OCI-LY3 (cell line): Measurements from ENCODE around the gene KRT85.

Experiments
- H2AFZ ChIP-seq: fragments of 200-600, 300-600 bp; shearing (Covaris generic); 2 replicates; pipeline ENCODE4 v1.6.0; 2014; ENCODE audit warnings: antibody characterized with exemption, low read depth, low read length
- H3K27ac ChIP-seq: fragments of 200-600, 300-600 bp; sonication (generic); 2 replicates; pipeline ENCODE4 v1.5.1; 2014; ENCODE audit warnings: mild to moderate bottlenecking, low read length, moderate library complexity, mixed read lengths
- H3K27me3 ChIP-seq: fragments of 200-600, 300-600 bp; sonication (generic); 2 replicates; pipeline ENCODE4 v1.6.1; 2014; ENCODE audit warnings: low read depth, low read length, mixed read lengths
- H3K36me3 ChIP-seq: fragments of 200-600, 300-600 bp; sonication (generic); replicated peaks from 2 replicates; pipeline ENCODE3; 2014; ENCODE audit warnings: low read depth, low read length, mixed read lengths
- H3K4me1 ChIP-seq: fragments of 300-600, 200-600 bp; sonication (generic); 2 replicates; pipeline ENCODE4 v1.6.1; 2014; ENCODE audit warnings: low read length, mixed read lengths
- H3K4me2 ChIP-seq: fragments of 200-600, 300-600 bp; sonication (generic); 2 replicates; pipeline ENCODE4 v1.6.1; 2014; ENCODE audit warnings: low read length, mixed read lengths
- H3K4me3 ChIP-seq: fragments of 300-600, 200-600 bp; sonication (generic); 2 replicates; pipeline ENCODE4 v1.5.1; 2014; ENCODE audit warnings: antibody characterized with exemption, mild to moderate bottlenecking, low read length, moderate library complexity
- H3K79me2 ChIP-seq: fragments of 300-600, 200-600 bp; shearing (Covaris generic); 2 replicates; pipeline ENCODE4 v1.6.1; 2014; ENCODE audit warnings: mild to moderate bottlenecking, low read length, mixed read lengths
- H3K9ac ChIP-seq: fragments of 300-600, 200-600 bp; shearing (Covaris generic); 2 replicates; pipeline ENCODE4 v1.6.0; 2014; ENCODE audit warnings: mild to moderate bottlenecking, low read length, moderate library complexity
- H3K9me3 ChIP-seq: fragments of 200-600, 300-600 bp; shearing (Covaris generic); 2 replicates; pipeline ENCODE4 v1.6.1; 2014; ENCODE audit warnings: low read length, mixed read lengths; ENCODE audit not compliant: insufficient read depth
- H4K20me1 ChIP-seq: fragments of 200-600, 300-600 bp; sonication (generic); 2 replicates; pipeline ENCODE4 v1.6.1; 2016; ENCODE audit warnings: low read length, mixed read lengths; ENCODE audit not compliant: insufficient read depth
- CTCF ChIP-seq: fragments of 200-600, 300-600 bp; sonication (generic); IDR thresholded peaks from 2 replicates; pipeline ENCODE4 v1.5.1; 2014; ENCODE audit warnings: antibody characterized with exemption, low read length, low read depth
- EZH2phosphoT487 ChIP-seq: fragments of 200-600 bp; shearing (Covaris generic); IDR thresholded peaks from 2 replicates; pipeline ENCODE4 v1.6.1; 2018; ENCODE audit warnings: antibody characterized with exemption, mixed run types, low read depth

Gene KRT85

GRCh38 chr12:52390739-52391617, 23.7 kb upstream of the KRT85 start:
- H3K9me3 ChIP-seq = no peaks in the 10 kb centered on the region
- peaks cover 26% of the 10 kb centered on the region for H3K27me3 ChIP-seq
- peaks cover 7% of the 10 kb centered on the region for H3K4me1 ChIP-seq
- no peak overlapping the region for H3K9ac ChIP-seq
- no peak overlapping the region for H3K4me3 ChIP-seq
- H3K27ac ChIP-seq = no peak overlapping the region
- no peaks in the 10 kb centered on the region for H4K20me1 ChIP-seq
- no peaks in the 10 kb centered on the region for H3K36me3 ChIP-seq
- no peak overlapping the region for H2AFZ ChIP-seq
- no peaks in the 10 kb centered on the region for H3K79me2 ChIP-seq
- no peak overlapping the region for H3K4me2 ChIP-seq
- TF ChIP-seq CTCF (peak; percentile 70), EZH2phosphoT487 (no peak)

DNA sequence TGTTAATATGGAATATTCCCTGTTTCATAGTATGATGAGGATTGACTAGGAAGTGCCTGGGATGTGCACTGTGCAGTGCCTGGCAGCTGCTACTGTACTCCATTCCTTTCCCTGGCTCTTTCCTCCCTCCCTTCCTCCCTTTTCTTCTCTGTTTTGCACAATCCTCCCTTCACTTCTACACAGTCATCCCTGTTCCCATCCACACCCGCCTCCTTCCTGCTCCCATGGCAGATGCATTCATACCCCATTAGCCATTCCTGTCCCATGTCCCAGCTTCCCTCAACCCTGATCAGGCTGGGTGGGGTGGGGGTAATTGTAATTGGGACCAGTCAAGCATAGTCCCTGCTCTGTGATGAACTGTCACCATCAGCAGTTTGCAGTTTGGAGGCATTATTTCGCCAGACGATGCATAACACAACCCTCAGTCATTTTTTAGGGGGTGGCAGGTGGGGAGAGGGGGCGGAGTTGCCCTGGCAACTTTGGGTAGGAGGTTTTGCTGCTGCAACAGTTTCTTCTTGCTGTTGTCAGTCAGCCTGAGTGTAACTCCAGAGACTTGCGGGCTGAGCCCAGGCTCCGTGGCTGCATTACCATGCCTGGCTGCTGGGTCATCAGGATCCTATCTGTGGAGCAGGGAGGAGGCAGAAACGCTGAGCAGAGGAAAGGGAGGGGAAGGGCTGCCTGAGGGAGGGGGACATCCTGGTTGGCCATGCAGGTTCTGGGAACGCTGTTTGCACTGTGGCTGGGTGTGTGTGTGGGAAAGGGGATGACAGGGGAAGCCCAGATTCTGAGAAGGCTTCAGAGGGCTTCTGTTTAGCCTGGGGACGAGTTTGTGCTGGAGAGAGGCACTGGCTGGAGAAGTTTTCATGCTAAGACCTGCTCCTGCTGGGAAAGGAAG, 22.3 kb upstream of the KRT85 start:
- no peaks in the 10 kb centered on the region for H4K20me1 ChIP-seq
- no peaks in the 10 kb centered on the region for H3K79me2 ChIP-seq
- TF ChIP-seq CTCF = no peak
- H3K4me2 ChIP-seq = no peak overlapping the region
- H3K27me3 ChIP-seq = peaks cover 29% of the 10 kb centered on the region
- H3K27ac ChIP-seq = no peak overlapping the region
- H2AFZ ChIP-seq = no peak overlapping the region
- H3K36me3 ChIP-seq = no peaks in the 10 kb centered on the region
- no peaks in the 10 kb centered on the region for H3K9me3 ChIP-seq
- no peak overlapping the region for H3K4me3 ChIP-seq
- no peak overlapping the region for H3K9ac ChIP-seq
- peaks cover 7% of the 10 kb centered on the region for H3K4me1 ChIP-seq

- Histone ChIP-seq H3K4me3 (no peak overlapping the region), H3K4me2 (no peak overlapping the region), H3K79me2 (no peaks in the 10 kb centered on the region), H3K36me3 (no peaks in the 10 kb centered on the region), H3K9ac (no peak overlapping the region), H3K27me3 (peaks cover 39% of the 10 kb centered on the region), H3K4me1 (peaks cover 2% of the 10 kb centered on the region), H3K9me3 (no peaks in the 10 kb centered on the region), H2AFZ (no peak overlapping the region), H3K27ac (no peak overlapping the region), H4K20me1 (no peaks in the 10 kb centered on the region)
- TF ChIP-seq EZH2phosphoT487 (no peak), CTCF (no peak)
Measured at GRCh38 chr12:52387859-52388258, 20.6 kb upstream of the KRT85 start.

GRCh38 chr12:52385226-52385702, 18.0 kb upstream of the KRT85 start, which contains the start of gene KRT84:
Gene KRT84 (minus strand): TSS chr12:52385652. CDS start chr12:52385585, 67 bp downstream.
- Histone ChIP-seq H3K4me2 (no peak within 1 kb of the TSS), H3K27ac (no peak within 1 kb of the TSS), H3K9me3 (no peaks in the 10 kb centered on the region), H3K36me3 (no peaks in the 10 kb centered on the region), H2AFZ (no peak within 1 kb of the TSS), H3K4me1 (peaks cover 6% of the 10 kb centered on the region), H3K27me3 (peaks cover 39% of the 10 kb centered on the region), H3K79me2 (no peaks in the 10 kb centered on the region), H3K9ac (no peak within 1 kb of the TSS), H4K20me1 (no peaks in the 10 kb centered on the region), H3K4me3 (no peak within 1 kb of the TSS)
- TF ChIP-seq EZH2phosphoT487 (no peak), CTCF (no peak)
